Right cardiac atrium (tissue), 5 donors: ENCODE data around the gene ADAMTS17. TPM values are rescaled to one million over a fixed set of nuclear protein-coding genes. Genes with fewer than 3 reads are reported as not detected.
"Not testable (repeated sequence)": the region's sequence is repeated elsewhere in the genome, so short reads cannot be mapped to it uniquely, and the experiment has no call there.

ENCODE experiments used
- ATAC-seq, 2 donors: fragments of 200-7000 bp; cut with Tn5 transposase; one replicate each; pipeline versions ENCODE4 v1.8.0 to v1.9.1; 2020; ENCODE audit warnings: moderate library complexity in 2 of 2, mild to moderate bottlenecking in 1 of 2
- DNase-seq, 3 donors: peaks; one replicate each; pipeline ENCODE4 v3.0.0-alpha.2; 2020
- H3K27ac ChIP-seq: one replicate; pipeline ENCODE4 v1.5.1; 2013; ENCODE audit warnings: mild to moderate bottlenecking, low read length, control low read depth, moderate library complexity
- H3K27me3 ChIP-seq: one replicate; pipeline ENCODE4 v1.6.1; 2013; ENCODE audit not compliant: control insufficient read depth, insufficient read depth
- H3K4me1 ChIP-seq: one replicate; pipeline ENCODE4 v1.6.1; 2013; ENCODE audit warnings: low read length; ENCODE audit not compliant: control insufficient read depth, insufficient read depth
- H3K4me3 ChIP-seq: one replicate; pipeline ENCODE4 v1.5.1; 2013; ENCODE audit warnings: low read length, control low read depth
- H3K9me3 ChIP-seq: one replicate; pipeline ENCODE4 v1.6.1; 2013; ENCODE audit warnings: low read length; ENCODE audit not compliant: control insufficient read depth
- WGBS: extraction: QIAGEN DNeasy Blood & Tissue Kit; methylation state at CpG from one replicate; pipeline ENCODE4 v1.1.7; 2013; 5-methylcytosine and 5-hydroxymethylcytosine counted together
- intact Hi-C, 4 donors: fragments of 100-400 bp; cut with DNase I; formaldehyde crosslinking; loops; one replicate each; pipeline versions ENCODE4 v1.11.0 to v1.14.0; 2022 to 2023
- polyA plus RNA-seq: library from polyadenylated mRNA; stranded (reverse); fragments of 200-250 nt; gene quantifications from one replicate; pipeline ENCODE4 v1.2.3, GENCODE V29; 2013
- total RNA-seq, 4 donors: library from RNA; stranded (reverse); fragmentation: NEBNext Ultra II Directional; extraction: Animal tissue kit (Norgen Biotek cat#: 25700); gene quantifications; one replicate each; pipeline ENCODE4 v1.2.1, GENCODE V29; 2021
- donor health status: healthy with polysubstance abuse.
- donor health status: DM: no; HTN: yes; CAD: no.
- donor health status: DM: no; HTN: no; CAD: no.
- donor health status: DM: no; HTN: yes; CAD: no; lungs with severe emphysema.
- donor health status: DM: yes; HTN: yes; CAD: no.

Gene ADAMTS17
- total and polyA plus RNA-seq, 5 donors, result 1.2 to 6.5 (median 2.6) TPM

- WGBS, result 90% methylated on average over 12 of the region's 12 CpGs
- ATAC-seq (no peak), DNase-seq (no peak)
- Histone ChIP-seq H3K4me3 (no peak overlapping the region), H3K27me3 (no peaks in the 10 kb centered on the region), H3K27ac (no peak overlapping the region), H3K4me1 (no peaks in the 10 kb centered on the region), H3K9me3 (no peaks in the 10 kb centered on the region)
- intact Hi-C loops, result loop anchor here in 3 of 4 donors (5.0 to 10.0 kb wide), 5 partner anchors 135 to 408 kb away; no protein-coding TSS in a partner anchor
Observed at GRCh38 chr15:100339999-100340398, 1.8 kb downstream of the ADAMTS17 start.

- H3K9me3 ChIP-seq, H3K27me3 ChIP-seq, H3K27ac ChIP-seq, H3K4me3 ChIP-seq, H3K4me1 ChIP-seq, ATAC-seq, DNase-seq: not testable (repeated sequence)
- WGBS, result 85% methylated on average over 7 of the region's 7 CpGs
- intact Hi-C loops, result loop anchor here in 2 of 4 donors (5.0 to 10.0 kb wide), 3 partner anchors 135 to 407 kb away; no protein-coding TSS in a partner anchor
Observed at GRCh38 chr15:100339451-100339850, 2.3 kb downstream of the ADAMTS17 start.

GRCh38 chr15:100338971-100339444 lies 2.8 kb downstream of the ADAMTS17 start:
- Histone ChIP-seq H3K27ac (no peak overlapping the region), H3K4me3 (no peak overlapping the region), H3K27me3 (no peaks in the 10 kb centered on the region), H3K4me1 (no peaks in the 10 kb centered on the region), H3K9me3 (no peaks in the 10 kb centered on the region)
- DNase-seq (peak; percentile 65 to 81 (median 65)), ATAC-seq (peak; percentile 48 to 53)
- WGBS, result 24% methylated on average over 10 of the region's 10 CpGs
- intact Hi-C loops, result loop anchor here in 2 of 4 donors (5.0 to 10.0 kb wide), 3 partner anchors 134 to 407 kb away; no protein-coding TSS in a partner anchor

GRCh38 chr15:100338247-100338646 lies 3.5 kb downstream of the ADAMTS17 start:
- ATAC-seq, result no peak
- no peak for DNase-seq
- no peak overlapping the region for H3K4me3 ChIP-seq
- no peaks in the 10 kb centered on the region for H3K4me1 ChIP-seq
- no peaks in the 10 kb centered on the region for H3K27me3 ChIP-seq
- 81% methylated on average over 10 of the region's 10 CpGs for WGBS
- no peak overlapping the region for H3K27ac ChIP-seq
- intact Hi-C loops, result loop anchor here in 2 of 4 donors (5.0 to 10.0 kb wide), 3 partner anchors 133 to 406 kb away; no protein-coding TSS in a partner anchor
- no peaks in the 10 kb centered on the region for H3K9me3 ChIP-seq

- 92% methylated on average over 17 of the region's 17 CpGs for WGBS
- DNase-seq (no peak), ATAC-seq (no peak)
- Histone ChIP-seq H3K9me3 (no peaks in the 10 kb centered on the region), H3K27ac (no peak overlapping the region), H3K4me3 (no peak overlapping the region), H3K4me1 (no peaks in the 10 kb centered on the region), H3K27me3 (no peaks in the 10 kb centered on the region)
- intact Hi-C loops, result loop anchor here in 2 of 4 donors (5.0 to 10.0 kb wide), 3 partner anchors 133 to 405 kb away; no protein-coding TSS in a partner anchor
Observed at GRCh38 chr15:100337096-100338044, 4.4 kb downstream of the ADAMTS17 start.

GRCh38 chr15:100336061-100336460 lies 5.7 kb downstream of the ADAMTS17 start:
- H3K9me3 ChIP-seq, result no peaks in the 10 kb centered on the region
- no peaks in the 10 kb centered on the region for H3K4me1 ChIP-seq
- H3K27me3 ChIP-seq, result no peaks in the 10 kb centered on the region
- DNase-seq (no peak), ATAC-seq (no peak)
- H3K27ac ChIP-seq, result no peak overlapping the region
- WGBS, result 53% methylated on average over 6 of the region's 6 CpGs
- no peak overlapping the region for H3K4me3 ChIP-seq
- intact Hi-C loops, result loop anchor here in 2 of 4 donors (5.0 to 10.0 kb wide), 3 partner anchors 131 to 404 kb away; no protein-coding TSS in a partner anchor

- H3K27me3 ChIP-seq, result no peaks in the 10 kb centered on the region
- intact Hi-C loops, result loop anchor here in 2 of 4 donors (5.0 to 10.0 kb wide), 3 partner anchors 131 to 403 kb away; no protein-coding TSS in a partner anchor
- no peaks in the 10 kb centered on the region for H3K4me1 ChIP-seq
- no peaks in the 10 kb centered on the region for H3K9me3 ChIP-seq
- no peak overlapping the region for H3K27ac ChIP-seq
- no peak for ATAC-seq
- no peak overlapping the region for H3K4me3 ChIP-seq
- WGBS, result 82% methylated on average over 9 of the region's 9 CpGs
- no peak for DNase-seq
Observed at GRCh38 chr15:100335335-100335999, 6.3 kb downstream of the ADAMTS17 start.

- no peaks in the 10 kb centered on the region for H3K27me3 ChIP-seq
- no peaks in the 10 kb centered on the region for H3K9me3 ChIP-seq
- H3K4me3 ChIP-seq, result no peak overlapping the region
- H3K27ac ChIP-seq, result no peak overlapping the region
- no peaks in the 10 kb centered on the region for H3K4me1 ChIP-seq
- ATAC-seq (no peak), DNase-seq (no peak)
- WGBS, result 70% methylated on average over 11 of the region's 11 CpGs
- intact Hi-C loops, result loop anchor here in 2 of 4 donors (5.0 to 10.0 kb wide), 3 partner anchors 130 to 403 kb away; no protein-coding TSS in a partner anchor
Observed at GRCh38 chr15:100334905-100335304, 6.9 kb downstream of the ADAMTS17 start.

GRCh38 chr15:100334456-100334855 lies 7.3 kb downstream of the ADAMTS17 start:
- no peaks in the 10 kb centered on the region for H3K9me3 ChIP-seq
- ATAC-seq (no peak), DNase-seq (peak in 1 of 3 donors; percentile 70)
- no peak overlapping the region for H3K27ac ChIP-seq
- no peaks in the 10 kb centered on the region for H3K4me1 ChIP-seq
- H3K27me3 ChIP-seq, result no peaks in the 10 kb centered on the region
- WGBS, result 87% methylated on average over 19 of the region's 19 CpGs
- no peak overlapping the region for H3K4me3 ChIP-seq
- intact Hi-C loops, result loop anchor here in 2 of 4 donors (10.0 kb wide), 2 partner anchors 130 to 380 kb away; no protein-coding TSS in a partner anchor

GRCh38 chr15:100334015-100334414 lies 7.8 kb downstream of the ADAMTS17 start:
- ATAC-seq (peak in 1 of 2 donors; percentile 10), DNase-seq (no peak)
- no peak overlapping the region for H3K27ac ChIP-seq
- no peak overlapping the region for H3K4me3 ChIP-seq
- intact Hi-C loops, result loop anchor here in 2 of 4 donors (10.0 kb wide), 2 partner anchors 129 to 379 kb away; no protein-coding TSS in a partner anchor
- H3K4me1 ChIP-seq, result no peaks in the 10 kb centered on the region
- no peaks in the 10 kb centered on the region for H3K9me3 ChIP-seq
- no peaks in the 10 kb centered on the region for H3K27me3 ChIP-seq
- 42% methylated on average over 8 of the region's 8 CpGs for WGBS
